Stomach (tissue), 4 donors: ENCODE measurements around the gene TCEANC2.

ENCODE experiments used
- EP300 ChIP-seq: sonication (generic); formaldehyde crosslinking; IDR thresholded peaks from one replicate; pipeline ENCODE4 v1.6.1; 2017; ENCODE audit warnings: antibody characterized with exemption
- POLR2A ChIP-seq, 4 donors: fragments of 450-650 bp; IDR thresholded peaks; one replicate each; pipeline ENCODE4 v1.6.1; 2016; ENCODE audit warnings: antibody characterized with exemption in 4 of 4, control low read depth in 2 of 4, mild to moderate bottlenecking in 1 of 4, moderate library complexity in 1 of 4

- no peak for TF ChIP-seq POLR2A (IDR thresholded peaks at IDR 0.05)
- TF ChIP-seq EP300 = no peak
Measured at GRCh38 chr1:54070171-54070837, 16.9 kb downstream of the TCEANC2 start.
